ENCODE results near the gene ARHGAP23.

The ARHGAP23 gene

GRCh38 chr17:38454532-38454931 is 26.3 kb downstream of the ARHGAP23 start:
- Histone ChIP-seq H3K36me3 (ENCODE audit: low read depth) (peaks cover 49% of the 10 kb centered on the region), H3K4me3 (ENCODE audit: severe bottlenecking) (peak overlapping the region; percentile 55)
- peak; percentile 59 for ATAC-seq (ENCODE audit: low read depth)

DNA sequence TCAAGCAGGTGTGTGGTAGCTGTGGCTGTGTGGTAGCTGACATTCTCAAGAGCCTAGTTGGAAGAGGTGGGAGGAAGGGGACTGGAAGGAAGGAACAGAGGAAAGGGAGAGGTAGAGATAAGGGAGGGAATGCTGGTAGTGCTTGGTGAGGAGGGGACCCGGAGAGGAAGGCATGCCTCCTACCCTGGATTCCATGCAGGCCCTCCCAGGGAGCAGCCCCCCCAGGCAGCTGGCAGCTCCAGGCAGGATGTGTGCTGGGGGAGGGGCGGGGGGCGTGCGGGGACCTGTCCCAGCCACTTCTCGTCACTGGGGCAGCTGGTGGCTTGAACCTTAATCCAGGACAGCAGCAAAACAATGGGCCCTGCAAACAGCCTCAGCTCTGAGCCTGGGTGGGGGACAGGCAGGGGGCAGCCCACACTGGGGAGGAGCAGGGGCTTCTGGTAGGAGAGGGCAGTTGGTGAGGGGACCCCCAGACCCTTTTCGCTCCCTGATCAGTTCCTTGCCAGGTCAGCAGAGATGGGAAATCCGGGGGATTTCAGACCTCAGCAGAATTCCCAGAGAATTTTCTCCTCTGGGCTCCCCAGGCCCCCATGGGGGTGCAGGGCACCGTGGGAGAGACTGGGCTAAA is 27.1 kb downstream of the ARHGAP23 start:
- Histone ChIP-seq H3K27ac (ENCODE audit: poor library complexity, severe bottlenecking) (peak overlapping the region; percentile 99), H3K36me3 (ENCODE audit: low read depth) (peaks cover 52% of the 10 kb centered on the region)

More at GRCh38 chr17:38454532-38454931, 26.3 kb downstream of the ARHGAP23 start:
- peak overlapping the region; percentile 99 for H3K27ac ChIP-seq (ENCODE audit: poor library complexity, severe bottlenecking)
- no peaks in the 10 kb centered on the region for H3K9me3 ChIP-seq (ENCODE audit: severe bottlenecking)
- DNase-seq (ENCODE audit: low spot score), result peak; percentile 87
- peaks cover 48% of the 10 kb centered on the region for H3K4me1 ChIP-seq (ENCODE audit: insufficient read depth, poor library complexity, severe bottlenecking)
- TF ChIP-seq, protein P1, sequence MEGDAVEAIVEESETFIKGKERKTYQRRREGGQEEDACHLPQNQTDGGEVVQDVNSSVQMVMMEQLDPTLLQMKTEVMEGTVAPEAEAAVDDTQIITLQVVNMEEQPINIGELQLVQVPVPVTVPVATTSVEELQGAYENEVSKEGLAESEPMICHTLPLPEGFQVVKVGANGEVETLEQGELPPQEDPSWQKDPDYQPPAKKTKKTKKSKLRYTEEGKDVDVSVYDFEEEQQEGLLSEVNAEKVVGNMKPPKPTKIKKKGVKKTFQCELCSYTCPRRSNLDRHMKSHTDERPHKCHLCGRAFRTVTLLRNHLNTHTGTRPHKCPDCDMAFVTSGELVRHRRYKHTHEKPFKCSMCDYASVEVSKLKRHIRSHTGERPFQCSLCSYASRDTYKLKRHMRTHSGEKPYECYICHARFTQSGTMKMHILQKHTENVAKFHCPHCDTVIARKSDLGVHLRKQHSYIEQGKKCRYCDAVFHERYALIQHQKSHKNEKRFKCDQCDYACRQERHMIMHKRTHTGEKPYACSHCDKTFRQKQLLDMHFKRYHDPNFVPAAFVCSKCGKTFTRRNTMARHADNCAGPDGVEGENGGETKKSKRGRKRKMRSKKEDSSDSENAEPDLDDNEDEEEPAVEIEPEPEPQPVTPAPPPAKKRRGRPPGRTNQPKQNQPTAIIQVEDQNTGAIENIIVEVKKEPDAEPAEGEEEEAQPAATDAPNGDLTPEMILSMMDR (IDR thresholded peaks at IDR 0.05; ENCODE audit: poor library complexity, severe bottlenecking), result no peak
- H3K27me3 ChIP-seq (ENCODE audit: insufficient read depth, poor library complexity, severe bottlenecking), result no peaks in the 10 kb centered on the region

GRCh38 chr17:38456031-38456815 is 28.0 kb downstream of the ARHGAP23 start:
- Histone ChIP-seq H3K27ac (ENCODE audit: poor library complexity, severe bottlenecking) (peak overlapping the region; percentile 99), H3K36me3 (ENCODE audit: low read depth) (peaks cover 52% of the 10 kb centered on the region), H3K4me1 (ENCODE audit: insufficient read depth, poor library complexity, severe bottlenecking) (peaks cover 31% of the 10 kb centered on the region), H3K27me3 (ENCODE audit: insufficient read depth, poor library complexity, severe bottlenecking) (no peaks in the 10 kb centered on the region), H3K9me3 (ENCODE audit: severe bottlenecking) (no peaks in the 10 kb centered on the region), H3K4me3 (ENCODE audit: severe bottlenecking) (no peak overlapping the region)
- DNase-seq (ENCODE audit: low spot score) (no peak), ATAC-seq (ENCODE audit: low read depth) (no peak)
- TF ChIP-seq, protein P1 (IDR thresholded peaks at IDR 0.05; ENCODE audit: poor library complexity, severe bottlenecking), result no peak

More for the DNA sequence above, 27.1 kb downstream of the ARHGAP23 start:
- no peak overlapping the region for H3K4me3 ChIP-seq (ENCODE audit: severe bottlenecking)
- no peaks in the 10 kb centered on the region for H3K27me3 ChIP-seq (ENCODE audit: insufficient read depth, poor library complexity, severe bottlenecking)
- H3K9me3 ChIP-seq (ENCODE audit: severe bottlenecking), result no peaks in the 10 kb centered on the region
- peak; percentile 49 for DNase-seq (ENCODE audit: low spot score)
- no peak for ATAC-seq (ENCODE audit: low read depth)
- TF ChIP-seq, protein P1 (IDR thresholded peaks at IDR 0.05; ENCODE audit: poor library complexity, severe bottlenecking), result no peak
- peaks cover 39% of the 10 kb centered on the region for H3K4me1 ChIP-seq (ENCODE audit: insufficient read depth, poor library complexity, severe bottlenecking)

DNA sequence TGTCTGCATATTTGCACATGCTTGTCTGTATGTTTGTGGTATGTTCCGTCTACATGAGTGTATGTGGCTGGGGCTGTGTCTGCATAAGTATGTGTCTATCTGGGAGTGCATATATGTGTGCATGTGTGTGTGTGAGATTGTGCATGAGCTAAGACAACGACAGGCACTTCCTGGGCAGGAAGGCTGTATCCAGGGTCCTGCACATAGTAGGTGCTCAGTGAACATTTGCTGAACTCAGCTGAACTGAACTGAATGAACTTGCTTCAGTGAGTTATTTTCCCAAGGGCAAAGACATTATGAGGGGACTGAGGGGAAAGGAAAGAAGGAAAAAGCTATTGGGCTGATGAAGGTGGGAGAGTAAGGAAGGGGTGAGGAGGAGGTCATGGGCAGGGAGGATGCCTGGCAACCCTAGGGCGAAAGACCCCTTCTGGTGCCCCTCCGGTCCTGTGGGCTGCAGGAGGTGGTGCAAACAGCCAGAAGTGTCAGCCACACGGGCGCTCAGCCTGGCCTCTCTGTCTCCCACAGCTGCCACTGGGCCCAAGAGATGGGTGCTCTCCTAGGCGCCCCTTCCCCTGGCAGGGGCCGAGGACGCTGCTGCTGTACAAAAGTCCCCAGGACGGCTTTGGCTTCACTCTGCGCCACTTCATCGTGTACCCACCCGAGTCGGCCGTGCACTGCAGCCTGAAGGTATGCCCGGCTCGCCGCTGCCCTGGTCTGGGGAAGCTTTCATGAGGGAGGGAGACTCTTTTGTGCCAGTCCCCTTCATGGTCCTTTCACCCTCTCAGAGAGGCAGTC is 29.5 kb downstream of the ARHGAP23 start:
- DNase-seq (ENCODE audit: low spot score) (peak; percentile 56), ATAC-seq (ENCODE audit: low read depth) (no peak)
- Histone ChIP-seq H3K9me3 (ENCODE audit: severe bottlenecking) (no peaks in the 10 kb centered on the region), H3K36me3 (ENCODE audit: low read depth) (peaks cover 65% of the 10 kb centered on the region), H3K27me3 (ENCODE audit: insufficient read depth, poor library complexity, severe bottlenecking) (no peaks in the 10 kb centered on the region), H3K4me1 (ENCODE audit: insufficient read depth, poor library complexity, severe bottlenecking) (peaks cover 19% of the 10 kb centered on the region), H3K27ac (ENCODE audit: poor library complexity, severe bottlenecking) (no peak overlapping the region), H3K4me3 (ENCODE audit: severe bottlenecking) (no peak overlapping the region)
- TF ChIP-seq, protein P1 (IDR thresholded peaks at IDR 0.05; ENCODE audit: poor library complexity, severe bottlenecking), result no peak
